Liver (tissue), 9 donors: ENCODE measurements around the gene BCAT1. TPM values are rescaled to one million over a fixed set of nuclear protein-coding genes. Genes with fewer than 3 reads are reported as not detected.

ENCODE experiments used
- DNase-seq: peaks from one replicate; pipeline ENCODE4 v3.0.0-alpha.2; 2017; ENCODE audit warnings: low spot score
- H3K27ac ChIP-seq, 2 donors: one replicate each; pipeline ENCODE4 v1.7.0; 2013; ENCODE audit warnings: inconsistent platforms in 2 of 2, low read length in 2 of 2, control low read depth in 1 of 2, low read depth in 1 of 2, mild to moderate bottlenecking in 1 of 2
- H3K27me3 ChIP-seq, 4 donors: one replicate each; pipeline versions ENCODE4 v1.6.1 to v1.7.0; 2013; ENCODE audit warnings: low read length in 3 of 4, inconsistent platforms in 1 of 4, mild to moderate bottlenecking in 1 of 4, moderate library complexity in 1 of 4; ENCODE audit not compliant: control insufficient read depth in 4 of 4, insufficient read depth in 4 of 4
- H3K36me3 ChIP-seq, 4 donors: one replicate each; pipeline versions ENCODE4 v1.6.1 to v1.7.0; 2013; ENCODE audit warnings: low read length in 3 of 4, mild to moderate bottlenecking in 3 of 4, low read depth in 1 of 4, moderate library complexity in 1 of 4; ENCODE audit not compliant: control insufficient read depth in 4 of 4, insufficient read depth in 3 of 4
- H3K4me1 ChIP-seq, 4 donors: one replicate each; pipeline versions ENCODE4 v1.6.1 to v1.7.0; 2013; ENCODE audit warnings: low read length in 3 of 4, mild to moderate bottlenecking in 3 of 4, moderate library complexity in 1 of 4; ENCODE audit not compliant: control insufficient read depth in 4 of 4, insufficient read depth in 4 of 4
- H3K4me3 ChIP-seq, 3 donors: one replicate each; pipeline versions ENCODE4 v1.6.1 to v1.7.0; 2013; ENCODE audit warnings: low read length in 3 of 3, control low read depth in 1 of 3, low read depth in 1 of 3, mild to moderate bottlenecking in 1 of 3
- H3K9ac ChIP-seq, 2 donors: one replicate each; pipeline ENCODE4 v1.7.0; 2013; ENCODE audit warnings: low read length in 2 of 2, mild to moderate bottlenecking in 2 of 2, moderate library complexity in 2 of 2, control low read depth in 1 of 2, low read depth in 1 of 2
- H3K9me3 ChIP-seq, 4 donors: one replicate each; pipeline versions ENCODE4 v1.6.1 to v1.7.0; 2013; ENCODE audit warnings: low read length in 3 of 4; ENCODE audit not compliant: control insufficient read depth in 4 of 4
- EGR1 ChIP-seq, 2 donors: IDR thresholded peaks; 2 replicates each; pipeline ENCODE4 v1.6.1; 2016 to 2018; ENCODE audit warnings: antibody characterized with exemption in 2 of 2, low read depth in 2 of 2
- FOXA2 ChIP-seq: IDR thresholded peaks from 2 replicates; pipeline ENCODE4 v1.6.1; 2016; ENCODE audit warnings: antibody characterized with exemption
- GABPA ChIP-seq, 2 donors: IDR thresholded peaks in 1 of 2; conservative IDR thresholded peaks in 1 of 2; 2 replicates each; pipeline ENCODE4 v1.6.1; 2016; ENCODE audit warnings: antibody characterized with exemption in 2 of 2, mild to moderate bottlenecking in 1 of 2, moderate library complexity in 1 of 2
- HNF4A ChIP-seq, 2 donors: conservative IDR thresholded peaks; 2 replicates each; pipeline ENCODE4 v1.6.1; 2016; ENCODE audit warnings: antibody characterized with exemption in 2 of 2, mild to moderate bottlenecking in 2 of 2
- HNF4G ChIP-seq: IDR thresholded peaks from 2 replicates; pipeline ENCODE4 v1.6.1; 2016; ENCODE audit warnings: antibody characterized with exemption
- JUND ChIP-seq, 2 donors: IDR thresholded peaks; 2 replicates each; pipeline ENCODE4 v1.6.1; 2016; ENCODE audit warnings: antibody characterized with exemption in 2 of 2
- MAX ChIP-seq: IDR thresholded peaks from 2 replicates; pipeline ENCODE4 v1.6.1; 2016; ENCODE audit warnings: antibody characterized with exemption
- NR2F2 ChIP-seq: IDR thresholded peaks from 2 replicates; pipeline ENCODE4 v1.6.1; 2016; ENCODE audit warnings: antibody characterized with exemption
- RXRA ChIP-seq, 2 donors: IDR thresholded peaks; 2 replicates each; pipeline ENCODE4 v1.6.1; 2017 to 2018; ENCODE audit warnings: antibody characterized with exemption in 2 of 2, mild to moderate bottlenecking in 1 of 2
- SP1 ChIP-seq: IDR thresholded peaks from 2 replicates; pipeline ENCODE4 v1.6.1; 2018; ENCODE audit warnings: antibody characterized with exemption, mild to moderate bottlenecking
- TAF1 ChIP-seq: conservative IDR thresholded peaks from 2 replicates; pipeline ENCODE4 v1.6.1; 2016; ENCODE audit warnings: antibody characterized with exemption, mild to moderate bottlenecking
- YY1 ChIP-seq: IDR thresholded peaks from 2 replicates; pipeline ENCODE4 v1.6.1; 2016; ENCODE audit warnings: antibody characterized with exemption, mild to moderate bottlenecking
- WGBS: extraction: QIAGEN DNeasy Blood & Tissue Kit; methylation state at CpG from one replicate; pipeline ENCODE4 v1.1.7; 2013; 5-methylcytosine and 5-hydroxymethylcytosine counted together
- polyA plus RNA-seq, 2 donors: library from polyadenylated mRNA; stranded (reverse) in 1 of 2; unstranded in 1 of 2; fragments of 200-250 nt in 1 of 2; fragments of >200 nt in 1 of 2; fragmentation: Nextera tagmentation in 1 of 2; extraction: Ambion mirVana in 1 of 2; gene quantifications; one replicate each; pipeline versions ENCODE4 v1.2.1 to v1.2.3, GENCODE V29; 2013 to 2015
- total RNA-seq, 2 donors: library from RNA; depleted of rRNA; stranded (reverse); fragments of >200 nt; gene quantifications; one replicate each; pipeline ENCODE4 v1.2.3, GENCODE V29; 2014
- TF ChIP-seq, protein P1 (sequence below): IDR thresholded peaks from 2 replicates; pipeline ENCODE4 v1.6.1; 2016; ENCODE audit warnings: antibody characterized with exemption, mild to moderate bottlenecking
- TF ChIP-seq, protein P2 (sequence below): fragments of 150-350 bp; IDR thresholded peaks from 2 replicates; pipeline ENCODE4 v1.5.1; 2017; ENCODE audit warnings: improper control_type of control experiment, low read depth, low read length; ENCODE audit not compliant: missing input control
- TF ChIP-seq, protein P3 (sequence below): IDR thresholded peaks from 2 replicates; pipeline ENCODE4 v1.6.1; 2016; ENCODE audit warnings: antibody characterized with exemption
- donor health status: healthy.
- donor health status: healthy.
- donor health status: healthy.
- donor health status: healthy.
- donor health status: healthy.

Gene BCAT1
- total and polyA plus RNA-seq, 4 donors: 0.14 to 10.0 (median 0.85) TPM

DNA sequence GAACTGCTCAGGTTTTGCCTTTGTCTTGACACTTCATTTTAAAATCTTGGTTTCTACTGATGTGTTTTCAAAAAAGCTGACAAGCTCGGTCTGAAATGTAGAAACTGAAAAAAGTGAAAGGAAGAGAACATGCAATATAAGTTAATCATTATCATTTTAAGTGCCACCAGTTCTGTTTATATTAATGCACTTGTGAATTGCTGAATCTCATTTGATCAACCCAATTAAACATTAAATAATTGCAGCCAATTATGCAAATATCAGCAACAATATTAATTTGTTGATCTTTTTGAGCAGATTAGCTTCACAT, 133.8 kb downstream of the BCAT1 start (continued):
- TF ChIP-seq, protein P1, sequence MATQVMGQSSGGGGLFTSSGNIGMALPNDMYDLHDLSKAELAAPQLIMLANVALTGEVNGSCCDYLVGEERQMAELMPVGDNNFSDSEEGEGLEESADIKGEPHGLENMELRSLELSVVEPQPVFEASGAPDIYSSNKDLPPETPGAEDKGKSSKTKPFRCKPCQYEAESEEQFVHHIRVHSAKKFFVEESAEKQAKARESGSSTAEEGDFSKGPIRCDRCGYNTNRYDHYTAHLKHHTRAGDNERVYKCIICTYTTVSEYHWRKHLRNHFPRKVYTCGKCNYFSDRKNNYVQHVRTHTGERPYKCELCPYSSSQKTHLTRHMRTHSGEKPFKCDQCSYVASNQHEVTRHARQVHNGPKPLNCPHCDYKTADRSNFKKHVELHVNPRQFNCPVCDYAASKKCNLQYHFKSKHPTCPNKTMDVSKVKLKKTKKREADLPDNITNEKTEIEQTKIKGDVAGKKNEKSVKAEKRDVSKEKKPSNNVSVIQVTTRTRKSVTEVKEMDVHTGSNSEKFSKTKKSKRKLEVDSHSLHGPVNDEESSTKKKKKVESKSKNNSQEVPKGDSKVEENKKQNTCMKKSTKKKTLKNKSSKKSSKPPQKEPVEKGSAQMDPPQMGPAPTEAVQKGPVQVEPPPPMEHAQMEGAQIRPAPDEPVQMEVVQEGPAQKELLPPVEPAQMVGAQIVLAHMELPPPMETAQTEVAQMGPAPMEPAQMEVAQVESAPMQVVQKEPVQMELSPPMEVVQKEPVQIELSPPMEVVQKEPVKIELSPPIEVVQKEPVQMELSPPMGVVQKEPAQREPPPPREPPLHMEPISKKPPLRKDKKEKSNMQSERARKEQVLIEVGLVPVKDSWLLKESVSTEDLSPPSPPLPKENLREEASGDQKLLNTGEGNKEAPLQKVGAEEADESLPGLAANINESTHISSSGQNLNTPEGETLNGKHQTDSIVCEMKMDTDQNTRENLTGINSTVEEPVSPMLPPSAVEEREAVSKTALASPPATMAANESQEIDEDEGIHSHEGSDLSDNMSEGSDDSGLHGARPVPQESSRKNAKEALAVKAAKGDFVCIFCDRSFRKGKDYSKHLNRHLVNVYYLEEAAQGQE: no peak

DNA sequence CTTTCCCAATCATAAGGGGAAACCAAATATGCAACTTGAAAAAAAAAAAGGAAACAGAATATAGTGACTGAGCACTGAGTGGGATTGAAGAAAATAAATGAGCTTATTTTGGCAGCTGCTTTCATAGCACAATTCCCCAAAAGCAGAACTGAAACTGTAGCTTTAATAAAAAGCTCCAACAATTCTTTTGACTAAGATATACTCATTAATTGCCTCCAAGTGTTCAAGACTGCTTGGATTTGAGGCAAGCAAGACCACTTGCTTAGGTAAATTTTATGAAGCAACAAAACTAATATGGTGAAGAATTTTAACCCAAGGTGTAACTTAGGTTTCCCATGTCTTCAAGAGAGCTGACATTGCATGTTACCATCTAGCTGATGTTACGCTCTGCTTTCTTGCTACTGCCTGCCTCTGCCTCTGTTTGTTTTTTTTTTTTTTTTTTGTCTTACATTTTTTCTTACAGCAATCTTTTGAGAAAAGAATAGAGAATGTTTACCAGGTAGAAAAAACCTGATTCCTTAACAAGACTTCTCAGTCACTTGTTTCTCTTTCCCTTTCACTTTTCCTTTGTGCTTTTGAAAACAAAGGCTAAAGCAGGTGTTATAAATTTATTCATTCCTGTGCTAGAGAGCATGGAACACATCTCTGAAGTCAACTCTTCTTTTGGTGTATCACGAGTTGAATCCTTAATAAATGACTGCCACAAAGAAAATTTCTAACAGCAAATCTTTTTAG, 134.4 kb downstream of the BCAT1 start:
- Histone ChIP-seq H3K4me3 (peak overlapping the region; percentile 33 to 73 (median 51)), H3K4me1 (peaks cover 0 to 13% (median 4%) of the 10 kb centered on the region in 4 donors), H3K9me3 (no peaks in the 10 kb centered on the region), H3K9ac (no peak overlapping the region), H3K27ac (peak overlapping the region; percentile 16 to 65), H3K36me3 (no peaks in the 10 kb centered on the region), H3K27me3 (no peaks in the 10 kb centered on the region)
- 17% methylated on average over 2 of the region's 2 CpGs for WGBS
- no peak for DNase-seq
- no peak for TF ChIP-seq EGR1 (IDR thresholded peaks at IDR 0.05; ENCODE audit: low read depth in 2 of 2)
- TF ChIP-seq RXRA (IDR thresholded peaks at IDR 0.05): no peak
- TF ChIP-seq TAF1: no peak
- TF ChIP-seq, protein P1: no peak
- no peak for TF ChIP-seq MAX
- TF ChIP-seq, protein P2, sequence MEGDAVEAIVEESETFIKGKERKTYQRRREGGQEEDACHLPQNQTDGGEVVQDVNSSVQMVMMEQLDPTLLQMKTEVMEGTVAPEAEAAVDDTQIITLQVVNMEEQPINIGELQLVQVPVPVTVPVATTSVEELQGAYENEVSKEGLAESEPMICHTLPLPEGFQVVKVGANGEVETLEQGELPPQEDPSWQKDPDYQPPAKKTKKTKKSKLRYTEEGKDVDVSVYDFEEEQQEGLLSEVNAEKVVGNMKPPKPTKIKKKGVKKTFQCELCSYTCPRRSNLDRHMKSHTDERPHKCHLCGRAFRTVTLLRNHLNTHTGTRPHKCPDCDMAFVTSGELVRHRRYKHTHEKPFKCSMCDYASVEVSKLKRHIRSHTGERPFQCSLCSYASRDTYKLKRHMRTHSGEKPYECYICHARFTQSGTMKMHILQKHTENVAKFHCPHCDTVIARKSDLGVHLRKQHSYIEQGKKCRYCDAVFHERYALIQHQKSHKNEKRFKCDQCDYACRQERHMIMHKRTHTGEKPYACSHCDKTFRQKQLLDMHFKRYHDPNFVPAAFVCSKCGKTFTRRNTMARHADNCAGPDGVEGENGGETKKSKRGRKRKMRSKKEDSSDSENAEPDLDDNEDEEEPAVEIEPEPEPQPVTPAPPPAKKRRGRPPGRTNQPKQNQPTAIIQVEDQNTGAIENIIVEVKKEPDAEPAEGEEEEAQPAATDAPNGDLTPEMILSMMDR: no peak
- no peak for TF ChIP-seq FOXA2
- TF ChIP-seq HNF4G: no peak
- no peak for TF ChIP-seq YY1
- no peak for TF ChIP-seq NR2F2

GRCh38 chr12:24810378-24810777, 138.5 kb downstream of the BCAT1 start:
- H3K27ac ChIP-seq: no peak overlapping the region
- no peak overlapping the region for H3K4me3 ChIP-seq
- H3K27me3 ChIP-seq: no peaks in the 10 kb centered on the region
- 78% methylated on average over 5 of the region's 5 CpGs for WGBS
- H3K9me3 ChIP-seq: no peaks in the 10 kb centered on the region
- no peaks in the 10 kb centered on the region for H3K36me3 ChIP-seq
- H3K4me1 ChIP-seq: peaks cover 0 to 12% (median 4%) of the 10 kb centered on the region in 4 donors
- no peak overlapping the region for H3K9ac ChIP-seq
- no peak for DNase-seq
- no peak for TF ChIP-seq MAX
- TF ChIP-seq JUND (IDR thresholded peaks at IDR 0.05): no peak
- no peak for TF ChIP-seq HNF4A (conservative IDR thresholded peaks at IDR 0.05)
- TF ChIP-seq, protein P3, sequence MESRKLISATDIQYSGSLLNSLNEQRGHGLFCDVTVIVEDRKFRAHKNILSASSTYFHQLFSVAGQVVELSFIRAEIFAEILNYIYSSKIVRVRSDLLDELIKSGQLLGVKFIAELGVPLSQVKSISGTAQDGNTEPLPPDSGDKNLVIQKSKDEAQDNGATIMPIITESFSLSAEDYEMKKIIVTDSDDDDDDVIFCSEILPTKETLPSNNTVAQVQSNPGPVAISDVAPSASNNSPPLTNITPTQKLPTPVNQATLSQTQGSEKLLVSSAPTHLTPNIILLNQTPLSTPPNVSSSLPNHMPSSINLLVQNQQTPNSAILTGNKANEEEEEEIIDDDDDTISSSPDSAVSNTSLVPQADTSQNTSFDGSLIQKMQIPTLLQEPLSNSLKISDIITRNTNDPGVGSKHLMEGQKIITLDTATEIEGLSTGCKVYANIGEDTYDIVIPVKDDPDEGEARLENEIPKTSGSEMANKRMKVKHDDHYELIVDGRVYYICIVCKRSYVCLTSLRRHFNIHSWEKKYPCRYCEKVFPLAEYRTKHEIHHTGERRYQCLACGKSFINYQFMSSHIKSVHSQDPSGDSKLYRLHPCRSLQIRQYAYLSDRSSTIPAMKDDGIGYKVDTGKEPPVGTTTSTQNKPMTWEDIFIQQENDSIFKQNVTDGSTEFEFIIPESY: no peak
- no peak for TF ChIP-seq HNF4G
- TF ChIP-seq, protein P2: no peak
- TF ChIP-seq TAF1: no peak
- TF ChIP-seq GABPA (IDR thresholded peaks at IDR 0.05 in 1 of 2, conservative IDR thresholded peaks at IDR 0.05 in 1 of 2): no peak
- TF ChIP-seq NR2F2: no peak
- TF ChIP-seq SP1: no peak
